Measurements from ENCODE around the gene SMIM34. TPM values are rescaled to one million over a fixed set of nuclear protein-coding genes. Genes with fewer than 3 reads are reported as not detected.
"Not testable (repeated sequence)": the region's sequence is repeated elsewhere in the genome, so short reads cannot be mapped to it uniquely, and the experiment has no call there.

Gene SMIM34
- polyA plus RNA-seq, 2 donors = not detected

DNA sequence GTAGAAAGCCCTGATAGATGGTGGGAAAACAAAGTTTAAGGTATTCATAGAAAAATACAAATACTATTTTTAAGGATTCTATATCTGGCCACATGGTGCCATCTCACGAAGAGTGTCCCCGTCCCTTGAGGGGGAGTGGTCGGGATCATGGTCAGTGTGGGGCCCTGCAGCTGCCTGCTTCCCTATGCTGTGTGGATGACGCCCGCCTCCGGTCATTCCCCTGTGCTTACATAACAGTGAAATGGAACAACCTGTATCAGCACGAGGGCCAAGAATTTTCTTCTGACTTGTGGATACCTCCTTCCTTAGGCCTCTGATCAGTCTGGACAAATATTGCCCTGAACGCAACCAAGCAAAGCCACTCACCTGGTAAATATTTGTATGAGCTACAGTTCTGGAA is 3.6 kb upstream of the SMIM34 start:
- not testable (repeated sequence) for H3K27me3 ChIP-seq (ENCODE audit: control insufficient read depth in 1 of 2, insufficient read depth in 2 of 2, low read length in 2 of 2); H3K27ac ChIP-seq (ENCODE audit: low read depth in 2 of 2, low read length in 1 of 2); H3K4me3 ChIP-seq (ENCODE audit: low read depth in 1 of 2, low read length in 2 of 2); H3K4me1 ChIP-seq (ENCODE audit: control insufficient read depth in 2 of 2, insufficient read depth in 2 of 2, low read length in 1 of 2); H3K36me3 ChIP-seq (ENCODE audit: control insufficient read depth in 2 of 2, insufficient read depth in 2 of 2, low read length in 1 of 2); H3K9me3 ChIP-seq (ENCODE audit: control insufficient read depth in 2 of 2, insufficient read depth in 1 of 2, low read depth in 1 of 2, low read length in 1 of 2)
- no CpG with 5 or more reads among the region's 8 CpGs for WGBS, 2 donors

DNA sequence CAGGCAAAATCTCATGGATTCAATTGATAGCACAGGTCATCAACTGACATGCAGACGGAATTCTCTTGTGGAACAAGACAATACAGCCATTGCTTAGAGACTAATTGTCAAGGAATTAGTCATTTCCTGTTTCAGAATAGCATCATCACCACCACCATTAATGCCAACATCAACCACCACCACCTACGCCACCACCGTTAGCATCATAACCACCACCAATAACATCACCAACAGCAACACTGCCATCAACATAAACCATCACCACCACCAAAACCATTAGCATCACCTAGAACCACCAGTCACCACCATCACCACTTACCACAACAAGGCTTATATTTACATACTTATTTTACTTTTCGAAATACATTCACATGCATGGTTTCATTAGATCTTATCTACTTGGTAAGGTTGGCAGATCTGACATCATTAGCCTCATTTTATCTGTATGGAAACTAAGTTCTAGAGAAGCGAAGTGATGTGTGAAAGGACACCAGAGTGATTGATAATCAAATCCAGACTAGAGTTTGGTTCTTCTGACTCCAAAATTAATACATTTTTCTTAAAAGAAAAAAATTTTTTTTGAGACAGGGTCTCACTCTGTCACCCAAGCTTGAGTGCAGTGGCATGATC is 6.2 kb downstream of the SMIM34 start:
- H3K27ac ChIP-seq (ENCODE audit: low read depth in 2 of 2, low read length in 1 of 2); H3K27me3 ChIP-seq (ENCODE audit: control insufficient read depth in 1 of 2, insufficient read depth in 2 of 2, low read length in 2 of 2); H3K4me3 ChIP-seq (ENCODE audit: low read depth in 1 of 2, low read length in 2 of 2); H3K9me3 ChIP-seq (ENCODE audit: control insufficient read depth in 2 of 2, insufficient read depth in 1 of 2, low read depth in 1 of 2, low read length in 1 of 2); H3K36me3 ChIP-seq (ENCODE audit: control insufficient read depth in 2 of 2, insufficient read depth in 2 of 2, low read length in 1 of 2); H3K4me1 ChIP-seq (ENCODE audit: control insufficient read depth in 2 of 2, insufficient read depth in 2 of 2, low read length in 1 of 2): not testable (repeated sequence)
- WGBS, 2 donors = no CpG with 5 or more reads among the region's 5 CpGs

DNA sequence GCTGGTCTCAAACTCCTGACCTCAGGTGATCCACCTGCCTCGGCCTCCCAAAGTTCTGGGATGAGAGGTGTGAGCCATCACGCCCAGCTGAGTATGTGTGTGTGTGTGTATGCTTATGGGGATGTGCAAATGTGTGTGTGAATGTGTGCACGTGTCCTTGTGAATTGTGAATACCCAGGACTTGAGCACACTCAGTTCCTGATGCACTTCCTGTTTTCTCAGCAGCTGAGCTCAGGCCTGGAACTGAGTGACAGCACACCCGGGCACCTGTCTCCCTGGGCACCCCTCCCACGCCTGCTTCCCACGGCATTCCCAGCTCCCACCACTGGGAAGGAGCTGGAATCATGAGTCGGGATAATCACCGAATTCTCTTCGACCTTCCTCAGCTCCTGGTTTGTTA is 16.5 kb downstream of the SMIM34 start:
- not testable (repeated sequence) for H3K36me3 ChIP-seq (ENCODE audit: control insufficient read depth in 2 of 2, insufficient read depth in 2 of 2, low read length in 1 of 2); H3K27ac ChIP-seq (ENCODE audit: low read depth in 2 of 2, low read length in 1 of 2); H3K27me3 ChIP-seq (ENCODE audit: control insufficient read depth in 1 of 2, insufficient read depth in 2 of 2, low read length in 2 of 2); H3K4me3 ChIP-seq (ENCODE audit: low read depth in 1 of 2, low read length in 2 of 2); H3K9me3 ChIP-seq (ENCODE audit: control insufficient read depth in 2 of 2, insufficient read depth in 1 of 2, low read depth in 1 of 2, low read length in 1 of 2); H3K4me1 ChIP-seq (ENCODE audit: control insufficient read depth in 2 of 2, insufficient read depth in 2 of 2, low read length in 1 of 2)
- WGBS, 2 donors = no CpG with 5 or more reads among the region's 9 CpGs

DNA sequence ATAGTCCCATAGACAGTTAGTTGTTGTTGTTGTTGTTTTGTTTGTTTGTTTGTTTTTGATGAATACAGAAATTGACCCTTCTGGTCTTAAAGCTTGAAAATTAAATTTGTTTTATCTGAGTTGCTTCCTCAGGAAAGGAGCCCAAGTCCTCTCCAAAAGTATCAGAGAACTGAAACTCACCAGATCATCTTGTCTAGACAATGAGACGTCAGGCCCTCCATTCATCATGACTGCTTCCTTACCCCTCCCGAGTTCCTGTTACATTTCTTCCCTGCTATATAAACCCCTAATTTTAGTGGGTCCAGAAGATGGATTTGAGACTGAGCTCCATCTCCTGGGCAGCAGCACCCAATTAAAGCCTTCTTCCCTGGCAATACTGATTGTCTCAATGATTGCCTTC is 17.1 kb downstream of the SMIM34 start:
- no CpG with 5 or more reads among the region's 2 CpGs for WGBS, 2 donors
- H3K27ac ChIP-seq (ENCODE audit: low read depth in 2 of 2, low read length in 1 of 2); H3K9me3 ChIP-seq (ENCODE audit: control insufficient read depth in 2 of 2, insufficient read depth in 1 of 2, low read depth in 1 of 2, low read length in 1 of 2); H3K4me1 ChIP-seq (ENCODE audit: control insufficient read depth in 2 of 2, insufficient read depth in 2 of 2, low read length in 1 of 2); H3K4me3 ChIP-seq (ENCODE audit: low read depth in 1 of 2, low read length in 2 of 2); H3K36me3 ChIP-seq (ENCODE audit: control insufficient read depth in 2 of 2, insufficient read depth in 2 of 2, low read length in 1 of 2); H3K27me3 ChIP-seq (ENCODE audit: control insufficient read depth in 1 of 2, insufficient read depth in 2 of 2, low read length in 2 of 2): not testable (repeated sequence)

DNA sequence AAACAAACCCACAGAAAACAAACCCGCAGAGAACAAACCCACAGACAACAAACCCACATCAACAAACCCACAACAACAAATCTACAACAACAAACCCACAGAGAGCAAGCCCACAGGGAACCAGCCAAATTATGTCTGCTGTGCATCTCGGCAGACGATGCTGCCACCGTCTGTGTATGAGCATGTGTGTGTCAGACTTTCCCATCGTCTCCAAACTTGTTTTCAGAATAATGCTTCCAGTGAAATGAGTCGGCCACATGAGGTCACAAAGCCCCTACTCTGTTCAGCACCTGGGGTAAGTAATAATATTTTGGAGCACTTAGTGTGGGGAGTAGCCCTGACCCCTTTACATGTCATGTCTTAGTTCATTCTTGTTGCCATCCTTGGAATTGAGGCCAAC is 17.6 kb downstream of the SMIM34 start:
- H3K36me3 ChIP-seq (ENCODE audit: control insufficient read depth in 2 of 2, insufficient read depth in 2 of 2, low read length in 1 of 2); H3K9me3 ChIP-seq (ENCODE audit: control insufficient read depth in 2 of 2, insufficient read depth in 1 of 2, low read depth in 1 of 2, low read length in 1 of 2); H3K4me1 ChIP-seq (ENCODE audit: control insufficient read depth in 2 of 2, insufficient read depth in 2 of 2, low read length in 1 of 2); H3K4me3 ChIP-seq (ENCODE audit: low read depth in 1 of 2, low read length in 2 of 2); H3K27me3 ChIP-seq (ENCODE audit: control insufficient read depth in 1 of 2, insufficient read depth in 2 of 2, low read length in 2 of 2); H3K27ac ChIP-seq (ENCODE audit: low read depth in 2 of 2, low read length in 1 of 2): not testable (repeated sequence)
- WGBS, 2 donors = no CpG with 5 or more reads among the region's 6 CpGs

DNA sequence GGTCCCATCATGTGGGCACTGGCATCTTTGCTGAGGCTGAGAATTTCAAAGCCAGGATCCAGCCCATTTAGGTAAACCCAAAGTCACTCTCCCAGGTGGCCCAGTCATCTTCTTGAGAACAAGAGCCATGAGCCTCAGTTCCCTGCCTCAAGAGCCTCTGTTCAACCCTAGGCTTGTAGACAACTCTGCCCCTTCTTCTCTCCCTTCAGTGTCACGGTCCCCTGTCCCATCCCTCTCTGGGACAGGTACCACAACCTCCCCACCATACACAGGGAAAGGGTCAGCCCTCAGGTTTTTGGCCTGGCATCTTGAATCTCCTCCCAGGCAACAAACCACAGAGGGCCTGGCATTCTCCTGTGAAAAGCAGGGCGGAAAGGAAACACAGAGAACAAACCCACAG is 18.1 kb downstream of the SMIM34 start:
- H3K9me3 ChIP-seq (ENCODE audit: control insufficient read depth in 2 of 2, insufficient read depth in 1 of 2, low read depth in 1 of 2, low read length in 1 of 2); H3K27ac ChIP-seq (ENCODE audit: low read depth in 2 of 2, low read length in 1 of 2); H3K4me3 ChIP-seq (ENCODE audit: low read depth in 1 of 2, low read length in 2 of 2); H3K36me3 ChIP-seq (ENCODE audit: control insufficient read depth in 2 of 2, insufficient read depth in 2 of 2, low read length in 1 of 2); H3K27me3 ChIP-seq (ENCODE audit: control insufficient read depth in 1 of 2, insufficient read depth in 2 of 2, low read length in 2 of 2); H3K4me1 ChIP-seq (ENCODE audit: control insufficient read depth in 2 of 2, insufficient read depth in 2 of 2, low read length in 1 of 2): not testable (repeated sequence)
- WGBS, 2 donors = no CpG with 5 or more reads among the region's 2 CpGs

DNA sequence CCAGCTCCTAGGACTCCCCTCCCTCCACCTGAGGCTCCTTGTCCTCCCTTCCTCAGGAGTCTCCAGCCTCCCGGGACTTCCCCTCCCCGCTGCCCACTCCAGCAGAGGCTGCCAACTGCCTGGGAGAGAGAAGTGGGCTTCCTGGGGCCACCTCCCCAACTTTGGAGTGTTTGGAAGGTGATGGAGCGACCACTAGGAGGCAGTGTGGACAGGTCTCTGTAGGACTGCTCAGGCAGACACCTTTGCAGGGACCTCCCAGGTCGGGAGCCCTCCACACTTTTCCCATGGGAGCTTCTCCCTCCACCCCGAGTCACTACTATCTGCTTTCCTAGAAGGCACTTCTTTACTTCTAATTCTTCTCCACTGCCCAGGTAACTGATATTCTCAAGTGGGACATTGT is 19.0 kb downstream of the SMIM34 start:
- no CpG with 5 or more reads among the region's 5 CpGs for WGBS, 2 donors
- not testable (repeated sequence) for H3K27ac ChIP-seq (ENCODE audit: low read depth in 2 of 2, low read length in 1 of 2); H3K36me3 ChIP-seq (ENCODE audit: control insufficient read depth in 2 of 2, insufficient read depth in 2 of 2, low read length in 1 of 2); H3K9me3 ChIP-seq (ENCODE audit: control insufficient read depth in 2 of 2, insufficient read depth in 1 of 2, low read depth in 1 of 2, low read length in 1 of 2); H3K4me3 ChIP-seq (ENCODE audit: low read depth in 1 of 2, low read length in 2 of 2); H3K4me1 ChIP-seq (ENCODE audit: control insufficient read depth in 2 of 2, insufficient read depth in 2 of 2, low read length in 1 of 2); H3K27me3 ChIP-seq (ENCODE audit: control insufficient read depth in 1 of 2, insufficient read depth in 2 of 2, low read length in 2 of 2)

DNA sequence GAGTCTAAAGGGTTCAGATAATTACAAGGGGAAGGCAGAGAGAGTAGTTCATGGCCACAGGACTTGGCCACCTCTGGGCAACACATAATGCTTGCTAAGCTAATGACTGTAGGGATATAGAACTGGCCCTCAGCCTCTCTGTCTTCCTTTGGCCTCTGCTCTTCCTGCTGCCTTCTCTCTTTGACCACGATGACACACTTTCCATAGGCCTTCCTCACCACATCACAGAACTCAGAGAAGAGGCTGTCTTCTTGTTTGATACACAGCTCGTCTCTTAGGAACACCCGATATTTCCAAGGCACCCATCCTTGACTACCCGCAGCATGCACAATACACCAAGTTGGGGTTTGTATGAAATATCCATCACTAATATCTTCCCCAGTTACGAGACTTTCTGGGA is 23.2 kb downstream of the SMIM34 start:
- not testable (repeated sequence) for H3K27me3 ChIP-seq (ENCODE audit: control insufficient read depth in 1 of 2, insufficient read depth in 2 of 2, low read length in 2 of 2); H3K27ac ChIP-seq (ENCODE audit: low read depth in 2 of 2, low read length in 1 of 2); H3K36me3 ChIP-seq (ENCODE audit: control insufficient read depth in 2 of 2, insufficient read depth in 2 of 2, low read length in 1 of 2); H3K9me3 ChIP-seq (ENCODE audit: control insufficient read depth in 2 of 2, insufficient read depth in 1 of 2, low read depth in 1 of 2, low read length in 1 of 2); H3K4me3 ChIP-seq (ENCODE audit: low read depth in 1 of 2, low read length in 2 of 2); H3K4me1 ChIP-seq (ENCODE audit: control insufficient read depth in 2 of 2, insufficient read depth in 2 of 2, low read length in 1 of 2)
- WGBS, 2 donors = no CpG with 5 or more reads among the region's 5 CpGs

DNA sequence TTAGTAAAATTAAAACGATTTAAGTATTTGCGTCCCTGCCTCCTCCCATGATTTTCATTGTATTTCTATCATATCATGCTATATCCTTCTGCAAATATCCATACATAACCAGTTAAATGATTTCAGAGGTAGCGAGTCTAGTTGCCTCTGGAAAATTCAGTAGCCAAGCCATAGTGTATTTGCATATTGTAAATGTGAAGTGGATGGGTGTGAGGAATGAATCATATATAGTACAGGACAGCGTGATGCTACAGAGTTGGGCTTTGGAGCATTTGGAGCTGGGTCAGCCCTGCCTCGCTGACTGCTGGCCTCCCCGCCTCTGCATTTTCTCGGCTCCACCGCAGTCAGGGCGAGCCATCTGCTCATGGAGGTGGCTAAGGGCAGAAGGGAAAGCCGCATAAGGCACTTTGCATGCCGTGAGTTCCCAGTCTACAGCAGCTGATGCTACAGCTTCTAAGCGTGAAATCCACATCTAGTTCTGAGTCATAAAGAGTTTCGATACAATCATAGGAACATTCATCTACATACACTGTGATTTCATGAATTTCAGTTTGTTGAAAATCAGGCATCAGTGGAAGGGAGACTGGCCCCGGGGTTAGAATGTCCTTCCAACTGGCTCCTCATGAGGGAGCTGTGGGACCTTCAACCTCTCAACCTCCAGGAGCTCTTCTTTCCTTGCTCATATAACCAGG is 39.9 kb downstream of the SMIM34 start:
- H3K27me3 ChIP-seq (ENCODE audit: control insufficient read depth in 1 of 2, insufficient read depth in 2 of 2, low read length in 2 of 2); H3K27ac ChIP-seq (ENCODE audit: low read depth in 2 of 2, low read length in 1 of 2); H3K36me3 ChIP-seq (ENCODE audit: control insufficient read depth in 2 of 2, insufficient read depth in 2 of 2, low read length in 1 of 2); H3K9me3 ChIP-seq (ENCODE audit: control insufficient read depth in 2 of 2, insufficient read depth in 1 of 2, low read depth in 1 of 2, low read length in 1 of 2); H3K4me3 ChIP-seq (ENCODE audit: low read depth in 1 of 2, low read length in 2 of 2); H3K4me1 ChIP-seq (ENCODE audit: control insufficient read depth in 2 of 2, insufficient read depth in 2 of 2, low read length in 1 of 2): not testable (repeated sequence)
- WGBS, 2 donors = no CpG with 5 or more reads among the region's 14 CpGs

DNA sequence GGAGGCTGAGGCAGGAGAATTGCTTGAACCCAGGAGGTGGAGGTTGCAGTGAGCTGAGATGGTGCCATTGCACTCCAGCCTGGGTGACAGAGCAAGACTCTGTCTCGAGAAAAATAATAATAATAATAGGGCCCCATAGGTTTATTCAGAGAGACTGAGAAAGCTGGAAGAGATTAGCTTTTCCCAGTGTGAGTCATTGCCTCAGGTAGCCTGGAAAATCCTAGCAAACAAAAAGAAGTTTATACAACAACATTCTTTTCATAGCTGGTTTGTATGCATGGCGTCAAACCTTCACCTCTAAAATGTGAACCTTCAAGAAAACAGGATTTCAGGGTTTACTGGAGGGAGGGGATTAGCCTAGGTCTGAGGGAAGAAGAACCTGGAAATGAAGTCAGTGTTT is 40.6 kb downstream of the SMIM34 start:
- not testable (repeated sequence) for H3K36me3 ChIP-seq (ENCODE audit: control insufficient read depth in 2 of 2, insufficient read depth in 2 of 2, low read length in 1 of 2)
- WGBS, 2 donors = no CpG with 5 or more reads among the region's 2 CpGs

More for the DNA sequence above, 40.6 kb downstream of the SMIM34 start:
- not testable (repeated sequence) for H3K9me3 ChIP-seq (ENCODE audit: control insufficient read depth in 2 of 2, insufficient read depth in 1 of 2, low read depth in 1 of 2, low read length in 1 of 2); H3K27me3 ChIP-seq (ENCODE audit: control insufficient read depth in 1 of 2, insufficient read depth in 2 of 2, low read length in 2 of 2); H3K4me3 ChIP-seq (ENCODE audit: low read depth in 1 of 2, low read length in 2 of 2); H3K27ac ChIP-seq (ENCODE audit: low read depth in 2 of 2, low read length in 1 of 2); H3K4me1 ChIP-seq (ENCODE audit: control insufficient read depth in 2 of 2, insufficient read depth in 2 of 2, low read length in 1 of 2)

Data from esophagus (tissue), 2 donors.